ENCODE data around the gene CCZ1. TPM values are rescaled to one million over a fixed set of nuclear protein-coding genes. Genes with fewer than 3 reads are reported as not detected.
"Not testable (repeated sequence)": the region's sequence is repeated elsewhere in the genome, so short reads cannot be mapped to it uniquely, and the experiment has no call there.

CCZ1 gene
- 82.0 TPM for polyA plus RNA-seq (2013, experiment 1 of 2)
- 84.9 TPM for polyA plus RNA-seq (2013, experiment 2 of 2)

DNA sequence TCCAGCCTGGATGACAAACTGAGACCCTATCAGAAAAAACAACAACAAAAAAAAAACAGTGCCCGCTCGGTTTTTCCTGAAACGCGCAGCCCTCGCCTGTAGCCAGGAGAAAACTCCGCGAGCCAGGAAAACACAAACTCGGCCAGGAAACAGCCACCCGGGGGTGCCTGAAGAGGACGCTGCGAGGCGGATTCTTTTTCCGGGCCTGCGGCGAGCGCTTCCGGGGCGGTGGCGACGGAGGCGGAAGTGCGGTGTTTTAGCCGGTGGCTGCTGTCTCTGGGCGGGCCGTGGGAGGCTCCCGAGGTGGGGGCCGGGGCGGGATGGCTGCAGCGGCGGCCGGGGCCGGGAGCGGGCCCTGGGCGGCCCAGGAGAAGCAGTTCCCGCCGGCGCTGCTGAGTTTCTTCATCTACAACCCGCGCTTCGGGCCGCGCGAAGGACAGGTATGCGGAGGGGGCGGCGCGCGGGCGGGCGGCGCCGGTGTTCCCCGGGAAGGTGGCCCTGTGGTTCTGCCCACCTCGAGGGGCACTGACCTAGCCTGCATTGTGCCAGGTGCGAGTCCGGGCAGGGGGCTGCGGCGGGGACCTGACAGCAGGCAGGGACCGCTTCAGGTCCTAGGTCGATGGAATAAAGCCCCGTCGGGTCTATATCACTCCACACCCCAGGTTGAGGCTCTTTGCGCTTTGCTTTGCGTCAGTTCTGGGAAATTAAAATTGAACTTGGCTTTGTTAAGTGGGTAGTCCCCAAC lies at the start of gene CCZ1:
TSS of gene CCZ1 (plus strand) at position 254 of the 745 bp plus-strand sequence. CDS start at position 321, 67 bp downstream.
- not testable (repeated sequence) for H3K23ac ChIP-seq (ENCODE audit: low read depth, low read length, poor library complexity); H3K4me2 ChIP-seq (ENCODE audit: insufficient read depth, low read length, poor library complexity, severe bottlenecking); H3K79me1 ChIP-seq (ENCODE audit: low read depth, low read length); H2BK5ac ChIP-seq (ENCODE audit: low read length); H2BK120ac ChIP-seq (ENCODE audit: low read depth, low read length); H2BK12ac ChIP-seq (ENCODE audit: low read length); H3K14ac ChIP-seq (ENCODE audit: low read length); H3K4me1 ChIP-seq (ENCODE audit: control insufficient read depth in 2 of 2, insufficient read depth in 1 of 2, low read depth in 1 of 2, low read length in 2 of 2); H3K27me3 ChIP-seq (ENCODE audit: control insufficient read depth in 3 of 3, insufficient read depth in 3 of 3, low read depth in 1 of 3, low read length in 3 of 3); H3K36me3 ChIP-seq (replicated peaks in 1 of 2; ENCODE audit: control insufficient read depth in 2 of 2, insufficient read depth in 2 of 2, low read length in 2 of 2); H3K27ac ChIP-seq (replicated peaks; ENCODE audit: low read length); H3K4ac ChIP-seq (ENCODE audit: low read length); H3K18ac ChIP-seq (ENCODE audit: low read length); H2AK5ac ChIP-seq (ENCODE audit: low read depth, low read length); H3K9me3 ChIP-seq (replicated peaks in 1 of 2; ENCODE audit: control insufficient read depth in 2 of 2, insufficient read depth in 1 of 2, low read depth in 1 of 2, low read length in 2 of 2); H4K8ac ChIP-seq (ENCODE audit: low read depth, low read length); H4K91ac ChIP-seq (ENCODE audit: low read depth, low read length, poor library complexity); H2BK15ac ChIP-seq (ENCODE audit: low read length); H3K9ac ChIP-seq (ENCODE audit: low read depth, low read length, poor library complexity)
- Histone ChIP-seq H3K4me3 (ENCODE audit: low read length in 2 of 2) (peak within 1 kb of the TSS; percentile 47 to 71), H2AFZ (ENCODE audit: low read length) (peak within 1 kb of the TSS; percentile 49)
- peak; percentile 14 for DNase-seq (ENCODE audit: low spot score)
- no CpG with 5 or more reads among the region's 64 CpGs for WGBS, 2 donors (ENCODE audit: extremely low coverage in 2 of 2, insufficient read length in 2 of 2, insufficient replicate concordance in 1 of 2)

DNA sequence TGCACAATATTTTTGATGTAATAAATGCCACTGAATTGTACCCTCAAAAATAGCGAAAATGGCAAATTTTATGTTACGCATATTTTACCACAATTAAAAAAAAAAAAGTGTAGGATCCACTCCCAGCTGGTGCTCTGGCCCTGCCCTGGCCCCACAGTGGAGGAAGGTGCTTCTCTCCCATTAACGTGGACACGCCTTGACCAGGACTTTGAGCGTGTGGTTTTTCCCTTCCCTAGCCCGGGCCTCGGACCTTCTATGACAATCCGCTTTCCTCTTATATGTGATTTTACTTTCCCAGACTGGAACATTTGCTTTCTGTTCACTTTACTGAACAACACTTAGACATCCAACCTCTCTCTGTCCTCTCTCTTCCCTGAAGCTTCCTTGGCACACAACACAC lies 47.6 kb upstream of the CCZ1 start:
- Histone ChIP-seq H3K27ac (replicated peaks; ENCODE audit: low read length) (no peak overlapping the region), H3K9ac (ENCODE audit: low read depth, low read length, poor library complexity) (no peak overlapping the region), H4K91ac (ENCODE audit: low read depth, low read length, poor library complexity) (no peak overlapping the region), H3K9me3 (replicated peaks in 1 of 2; ENCODE audit: control insufficient read depth in 2 of 2, insufficient read depth in 1 of 2, low read depth in 1 of 2, low read length in 2 of 2) (no peaks in the 10 kb centered on the region), H3K4me2 (ENCODE audit: insufficient read depth, low read length, poor library complexity, severe bottlenecking) (no peak overlapping the region), H3K18ac (ENCODE audit: low read length) (no peak overlapping the region), H2BK5ac (ENCODE audit: low read length) (no peak overlapping the region), H2AK5ac (ENCODE audit: low read depth, low read length) (no peak overlapping the region), H2BK120ac (ENCODE audit: low read depth, low read length) (no peak overlapping the region), H3K4ac (ENCODE audit: low read length) (no peak overlapping the region), H3K36me3 (replicated peaks in 1 of 2; ENCODE audit: control insufficient read depth in 2 of 2, insufficient read depth in 2 of 2, low read length in 2 of 2) (no peaks in the 10 kb centered on the region), H4K8ac (ENCODE audit: low read depth, low read length) (no peak overlapping the region), H3K27me3 (ENCODE audit: control insufficient read depth in 3 of 3, insufficient read depth in 3 of 3, low read depth in 1 of 3, low read length in 3 of 3) (no peaks in the 10 kb centered on the region), H3K4me3 (ENCODE audit: low read length in 2 of 2) (no peak overlapping the region), H3K23ac (ENCODE audit: low read depth, low read length, poor library complexity) (no peak overlapping the region), H2AFZ (ENCODE audit: low read length) (no peak overlapping the region), H2BK12ac (ENCODE audit: low read length) (no peak overlapping the region), H3K14ac (ENCODE audit: low read length) (no peak overlapping the region), H3K79me1 (ENCODE audit: low read depth, low read length) (no peaks in the 10 kb centered on the region), H2BK15ac (ENCODE audit: low read length) (no peak overlapping the region), H3K4me1 (ENCODE audit: control insufficient read depth in 2 of 2, insufficient read depth in 1 of 2, low read depth in 1 of 2, low read length in 2 of 2) (no peaks in the 10 kb centered on the region)
- DNase-seq (ENCODE audit: low spot score) = no peak
- WGBS, 2 donors (ENCODE audit: extremely low coverage in 2 of 2, insufficient read length in 2 of 2, insufficient replicate concordance in 1 of 2) = no CpG with 5 or more reads among the region's 8 CpGs

DNA sequence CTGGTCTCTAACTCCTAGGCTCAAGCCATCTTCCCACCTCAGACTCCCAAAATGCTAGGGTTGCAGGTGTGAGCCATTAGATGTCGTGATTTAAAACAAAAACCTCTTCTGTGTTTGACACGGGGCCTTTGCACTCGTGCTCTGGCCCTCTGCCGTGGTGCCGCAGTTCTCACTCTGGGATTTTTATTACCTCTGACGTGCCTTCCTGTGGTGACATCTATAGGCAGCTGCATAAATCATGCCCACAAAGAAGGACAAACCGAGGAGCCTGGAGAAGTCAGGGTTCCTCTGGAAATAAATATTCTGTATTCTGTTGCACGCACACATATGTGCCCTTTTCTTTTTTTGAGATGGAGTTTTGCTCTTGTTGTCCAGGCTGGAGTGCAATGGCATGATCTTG lies 43.8 kb upstream of the CCZ1 start:
- no peaks in the 10 kb centered on the region for H3K36me3 ChIP-seq (replicated peaks in 1 of 2; ENCODE audit: control insufficient read depth in 2 of 2, insufficient read depth in 2 of 2, low read length in 2 of 2)
- H2AK5ac ChIP-seq (ENCODE audit: low read depth, low read length) = no peak overlapping the region
- H3K27ac ChIP-seq (replicated peaks; ENCODE audit: low read length) = no peak overlapping the region
- H2BK5ac ChIP-seq (ENCODE audit: low read length) = no peak overlapping the region
- H3K79me1 ChIP-seq (ENCODE audit: low read depth, low read length) = no peaks in the 10 kb centered on the region
- H4K8ac ChIP-seq (ENCODE audit: low read depth, low read length) = no peak overlapping the region
- no peak overlapping the region for H3K23ac ChIP-seq (ENCODE audit: low read depth, low read length, poor library complexity)
- H3K9me3 ChIP-seq (replicated peaks in 1 of 2; ENCODE audit: control insufficient read depth in 2 of 2, insufficient read depth in 1 of 2, low read depth in 1 of 2, low read length in 2 of 2) = no peaks in the 10 kb centered on the region
- no peak overlapping the region for H3K18ac ChIP-seq (ENCODE audit: low read length)
- no peak overlapping the region for H2AFZ ChIP-seq (ENCODE audit: low read length)
- no peaks in the 10 kb centered on the region for H3K27me3 ChIP-seq (ENCODE audit: control insufficient read depth in 3 of 3, insufficient read depth in 3 of 3, low read depth in 1 of 3, low read length in 3 of 3)
- no peak overlapping the region for H3K9ac ChIP-seq (ENCODE audit: low read depth, low read length, poor library complexity)
- H4K91ac ChIP-seq (ENCODE audit: low read depth, low read length, poor library complexity) = no peak overlapping the region
- H3K14ac ChIP-seq (ENCODE audit: low read length) = no peak overlapping the region
- H2BK12ac ChIP-seq (ENCODE audit: low read length) = no peak overlapping the region
- H2BK120ac ChIP-seq (ENCODE audit: low read depth, low read length) = no peak overlapping the region
- WGBS, 2 donors (ENCODE audit: extremely low coverage in 2 of 2, insufficient read length in 2 of 2, insufficient replicate concordance in 1 of 2) = no CpG with 5 or more reads among the region's 8 CpGs
- no peak overlapping the region for H3K4ac ChIP-seq (ENCODE audit: low read length)
- no peak for DNase-seq (ENCODE audit: low spot score)
- H2BK15ac ChIP-seq (ENCODE audit: low read length) = no peak overlapping the region
- H3K4me3 ChIP-seq (ENCODE audit: low read length in 2 of 2) = no peak overlapping the region
- no peak overlapping the region for H3K4me2 ChIP-seq (ENCODE audit: insufficient read depth, low read length, poor library complexity, severe bottlenecking)
- no peaks in the 10 kb centered on the region for H3K4me1 ChIP-seq (ENCODE audit: control insufficient read depth in 2 of 2, insufficient read depth in 1 of 2, low read depth in 1 of 2, low read length in 2 of 2)

DNA sequence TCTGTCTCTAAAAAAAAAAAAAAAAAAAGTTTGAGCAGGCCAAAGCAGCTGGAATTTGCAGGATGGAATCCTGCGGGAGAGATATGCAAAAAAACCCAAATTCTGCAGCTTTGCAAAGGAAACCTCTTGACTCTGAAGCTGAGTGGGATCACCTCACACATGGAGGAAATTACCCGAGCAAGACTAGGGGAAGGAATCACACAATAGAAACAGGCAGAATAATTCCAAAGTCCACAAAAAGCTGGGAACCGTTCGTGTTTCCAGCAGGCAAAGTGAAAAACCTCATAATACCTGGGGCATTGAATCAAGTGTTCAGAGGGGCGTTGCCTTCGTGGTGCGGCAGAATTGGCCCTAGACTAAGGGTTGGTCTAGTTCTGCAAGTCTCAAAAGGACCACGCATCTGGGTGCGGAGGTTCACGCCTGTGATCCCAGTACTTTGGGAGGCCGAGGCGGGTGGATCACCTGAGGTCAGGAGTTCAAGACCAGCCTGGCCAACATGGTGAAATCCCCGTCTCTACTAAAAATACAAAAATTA lies 41.4 kb upstream of the CCZ1 start:
- not testable (repeated sequence) for H3K9me3 ChIP-seq (replicated peaks in 1 of 2; ENCODE audit: control insufficient read depth in 2 of 2, insufficient read depth in 1 of 2, low read depth in 1 of 2, low read length in 2 of 2); H3K27ac ChIP-seq (replicated peaks; ENCODE audit: low read length); H3K9ac ChIP-seq (ENCODE audit: low read depth, low read length, poor library complexity); H2BK15ac ChIP-seq (ENCODE audit: low read length); H3K18ac ChIP-seq (ENCODE audit: low read length); H4K91ac ChIP-seq (ENCODE audit: low read depth, low read length, poor library complexity); H2BK5ac ChIP-seq (ENCODE audit: low read length); H4K8ac ChIP-seq (ENCODE audit: low read depth, low read length); H2BK12ac ChIP-seq (ENCODE audit: low read length); H3K79me1 ChIP-seq (ENCODE audit: low read depth, low read length); H3K4ac ChIP-seq (ENCODE audit: low read length); H3K27me3 ChIP-seq (ENCODE audit: control insufficient read depth in 3 of 3, insufficient read depth in 3 of 3, low read depth in 1 of 3, low read length in 3 of 3); H2BK120ac ChIP-seq (ENCODE audit: low read depth, low read length); DNase-seq (ENCODE audit: low spot score); H2AK5ac ChIP-seq (ENCODE audit: low read depth, low read length); H3K36me3 ChIP-seq (replicated peaks in 1 of 2; ENCODE audit: control insufficient read depth in 2 of 2, insufficient read depth in 2 of 2, low read length in 2 of 2); H3K4me3 ChIP-seq (ENCODE audit: low read length in 2 of 2); H3K4me2 ChIP-seq (ENCODE audit: insufficient read depth, low read length, poor library complexity, severe bottlenecking); H3K4me1 ChIP-seq (ENCODE audit: control insufficient read depth in 2 of 2, insufficient read depth in 1 of 2, low read depth in 1 of 2, low read length in 2 of 2); H3K14ac ChIP-seq (ENCODE audit: low read length); H3K23ac ChIP-seq (ENCODE audit: low read depth, low read length, poor library complexity)
- peak overlapping the region; percentile 74 for H2AFZ ChIP-seq (ENCODE audit: low read length)
- no CpG with 5 or more reads among the region's 13 CpGs for WGBS, 2 donors (ENCODE audit: extremely low coverage in 2 of 2, insufficient read length in 2 of 2, insufficient replicate concordance in 1 of 2)
